K562 (cell line): ENCODE data around the gene IPO11. TPM values are rescaled to one million over a fixed set of nuclear protein-coding genes. Genes with fewer than 3 reads are reported as not detected.

Experiments
- ATAC-seq: fragments of 200-7000 bp; cut with Tn5 transposase; 3 replicates; pipeline ENCODE4 v1.9.1; 2020; ENCODE audit warnings: moderate library complexity
- BruUV-seq: library from RNA; stranded (reverse); fragments of 400-500 nt; replicated peaks from 2 replicates; lab custom pipeline; 2021; lab: Mats Ljungman, UMichigan
- CTCF ChIA-PET: fragments of 300-600 bp; formaldehyde crosslinking; extraction: SDS; loops from one replicate; lab custom pipeline; 2021; ENCODE audit warnings: low intra/inter-chr PET ratio; lab: Yijun Ruan, JAX
- POLR2A ChIA-PET: fragments of 300-600, 350-650 bp; sonication (Branson Sonifier 250); formaldehyde crosslinking; extraction: SDS; loops from one replicate; lab custom pipeline; 2021; ENCODE audit warnings: antibody characterized with exemption, inconsistent platforms; lab: Yijun Ruan, JAX
- DNase-seq, 4 experiments: peaks; one replicate each; pipeline versions ENCODE4 v3.0.0 to v3.0.0-alpha.2; 2011 to 2018; ENCODE audit warnings: low spot score in 3 of 4, mixed read lengths in 3 of 4; ENCODE audit errors: extremely low read depth in 1 of 4
- FAIRE-seq: peaks from 2 replicates; lab custom pipeline; 2011; peaks lifted over from hg19 to GRCh38; lab: Jason Lieb, UNC
- H2AFZ ChIP-seq: 2 replicates; pipeline ENCODE4 v1.6.0; 2011; ENCODE audit warnings: low read depth, low read length, control low read depth, inconsistent platforms
- H3K27ac ChIP-seq: fragments of 200-600 bp; 3 replicates; pipeline ENCODE4 v1.8.0; 2011; ENCODE audit warnings: low read depth, mild to moderate bottlenecking, control low read depth, inconsistent platforms, low read length, moderate library complexity, mixed read lengths; ENCODE audit errors: extremely low read depth
- H3K27me3 ChIP-seq, 2 experiments: fragments of 300-600 bp in 1 of 2; 2 replicates in 1 of 2; 3 replicates in 1 of 2; pipeline versions ENCODE4 v1.6.0 to v1.8.0; 2011; ENCODE audit warnings: inconsistent platforms in 2 of 2, low read length in 2 of 2, mild to moderate bottlenecking in 1 of 2, mixed read lengths in 1 of 2, moderate library complexity in 1 of 2; ENCODE audit not compliant: control insufficient read depth in 2 of 2, insufficient read depth in 2 of 2
- H3K36me3 ChIP-seq: fragments of 300-600 bp; 3 replicates; pipeline ENCODE4 v1.8.0; 2011; ENCODE audit warnings: mild to moderate bottlenecking, low read length, inconsistent platforms; ENCODE audit not compliant: control insufficient read depth, insufficient read depth
- H3K4me1 ChIP-seq, 2 experiments: fragments of 200-600 bp in 1 of 2; replicated peaks in 1 of 2; 2 replicates in 1 of 2; 3 replicates in 1 of 2; pipeline versions ENCODE4 v1.5.1 to v1.8.0; 2011; ENCODE audit warnings: inconsistent platforms in 2 of 2, low read length in 2 of 2, mild to moderate bottlenecking in 1 of 2, mixed read lengths in 1 of 2, moderate library complexity in 1 of 2; ENCODE audit not compliant: control insufficient read depth in 2 of 2, insufficient read depth in 2 of 2
- H3K4me2 ChIP-seq: 2 replicates; pipeline ENCODE4 v1.6.1; 2011; ENCODE audit warnings: low read length, control low read depth, inconsistent platforms, mixed read lengths; ENCODE audit not compliant: insufficient read depth
- H3K4me3 ChIP-seq: fragments of 200-600 bp; sonication (generic), shearing (Covaris generic); 2 replicates; pipeline ENCODE4 v1.5.1; 2016; ENCODE audit warnings: control low read depth, inconsistent platforms
- H3K79me2 ChIP-seq: fragments of 200-600 bp; 3 replicates; pipeline ENCODE4 v1.8.0; 2011; ENCODE audit warnings: low read length, inconsistent platforms; ENCODE audit not compliant: control insufficient read depth, insufficient read depth
- H3K9ac ChIP-seq, 2 experiments: 2 replicates each; pipeline versions ENCODE4 v1.6.0 to v1.6.1; 2011; ENCODE audit warnings: low read depth in 2 of 2, low read length in 2 of 2, control low read depth in 1 of 2, inconsistent platforms in 1 of 2, mild to moderate bottlenecking in 1 of 2, mixed read lengths in 1 of 2; ENCODE audit not compliant: insufficient read depth in 1 of 2
- H3K9me1 ChIP-seq: one replicate; pipeline ENCODE4 v1.6.0; 2011; ENCODE audit warnings: inconsistent platforms, mild to moderate bottlenecking, low read length, moderate library complexity; ENCODE audit not compliant: control insufficient read depth, insufficient read depth
- H3K9me3 ChIP-seq: replicated peaks from 2 replicates; pipeline ENCODE4 v1.5.1; 2011; ENCODE audit warnings: low read depth, low read length, inconsistent platforms; ENCODE audit not compliant: control insufficient read depth, insufficient read depth
- H4K20me1 ChIP-seq: replicated peaks from 2 replicates; pipeline ENCODE4 v1.6.1; 2011; ENCODE audit warnings: low read length, inconsistent platforms, mixed read lengths; ENCODE audit not compliant: control insufficient read depth, insufficient read depth
- CBX1 ChIP-seq: sonication (generic); IDR thresholded peaks from 2 replicates; pipeline ENCODE4 v1.6.1; 2016; ENCODE audit warnings: antibody characterized with exemption, low read depth, mild to moderate bottlenecking
- CREB3 ChIP-seq: fragments of 450-650 bp; conservative IDR thresholded peaks from 2 replicates; pipeline ENCODE4 v1.6.1; 2016; ENCODE audit warnings: missing genetic modification characterization, low read depth, mild to moderate bottlenecking, missing compliant biosample characterization, moderate library complexity
- EGR1 ChIP-seq: fragments of 450-650 bp; conservative IDR thresholded peaks from 2 replicates; pipeline ENCODE4 v1.6.1; 2017; ENCODE audit warnings: mild to moderate bottlenecking
- FOSL1 ChIP-seq: fragments of 200-800 bp; sonication (Bioruptor generic); conservative IDR thresholded peaks from 2 replicates; pipeline ENCODE4 v1.6.1; 2016; ENCODE audit warnings: missing genetic modification characterization, missing compliant biosample characterization
- FOXJ2 ChIP-seq: fragments of 200-800 bp; sonication (Bioruptor generic); IDR thresholded peaks from 2 replicates; pipeline ENCODE4 v1.6.1; 2016; ENCODE audit warnings: missing genetic modification characterization, missing compliant biosample characterization
- SLC30A9 ChIP-seq: fragments of 250-450 bp; sonication (Bioruptor Pico); IDR thresholded peaks from 2 replicates; pipeline ENCODE4 v1.8.0; 2022; ENCODE audit warnings: mild to moderate bottlenecking, moderate library complexity
- SOX6 ChIP-seq: fragments of 450-650 bp; IDR thresholded peaks from 2 replicates; pipeline ENCODE4 v1.6.1; 2014; ENCODE audit warnings: mild to moderate bottlenecking
- TAL1 ChIP-seq: fragments of 450-650 bp; IDR thresholded peaks from 2 replicates; pipeline ENCODE4 v1.6.1; 2016; ENCODE audit warnings: mild to moderate bottlenecking
- ZBTB17 ChIP-seq: fragments of 450-650 bp; formaldehyde crosslinking; IDR thresholded peaks from 2 replicates; pipeline ENCODE4 v1.4.0; 2020; ENCODE audit warnings: mild to moderate bottlenecking
- ZHX1 ChIP-seq: fragments of 150-350 bp; conservative IDR thresholded peaks from 2 replicates; pipeline ENCODE4 v1.6.1; 2014; ENCODE audit warnings: low read length
- ZNF318 ChIP-seq, 2 experiments: fragments of 450-650 bp; IDR thresholded peaks; 2 replicates each; pipeline ENCODE4 v1.6.1; 2016; ENCODE audit warnings: mild to moderate bottlenecking in 2 of 2, borderline replicate concordance in 1 of 2, low read depth in 1 of 2, moderate library complexity in 1 of 2
- WGBS: fragments of 100-300 bp; shearing (Covaris generic); methylation state at CpG from one replicate; pipeline ENCODE4 v1.1.6; 2016; ENCODE audit warnings: low coverage, mixed read lengths; ENCODE audit not compliant: insufficient coverage; ENCODE audit errors: missing lambda C conversion rate; 5-methylcytosine and 5-hydroxymethylcytosine counted together
- in situ Hi-C: fragments of 300-500 bp; cut with MboI; formaldehyde crosslinking; loops from 4 replicates; pipeline ENCODE4 v1.15.0; 2018; ENCODE audit warnings: inconsistent platforms, mixed read lengths
- intact Hi-C: fragments of 100-400 bp; cut with micrococcal nuclease; formaldehyde crosslinking; loops from 2 replicates; pipeline ENCODE4 v1.14.2; 2022
- polyA plus RNA-seq, 8 experiments: library from polyadenylated mRNA; depleted of rRNA in 4 of 8; stranded (reverse) in 5 of 8; unstranded in 3 of 8; fragments of >200 nt; fragmentation: Nextera tagmentation in 2 of 8; fragmentation: Illumina TruSeq in 1 of 8; extraction: Ambion mirVana in 2 of 8; extraction: Trizol in 1 of 8; gene quantifications; 2 replicates each; pipeline versions ENCODE4 v1.2.1 to v1.2.3, GENCODE V29; 2011 to 2014; ENCODE audit warnings: inconsistent platforms in 1 of 8, missing spikeins in 1 of 8
- total RNA-seq, 7 experiments: library from RNA; depleted of rRNA in 6 of 7; stranded (reverse); fragments of >200 nt in 6 of 7; fragmentation: Illumina TruSeq in 2 of 7; extraction: Trizol in 2 of 7; gene quantifications; 2 replicates each; pipeline versions ENCODE4 v1.2.1 to v1.2.3, GENCODE V29; 2011 to 2021; ENCODE audit warnings: low replicate concordance in 1 of 7

Gene IPO11
- total and polyA plus RNA-seq, 9 of the 15 experiments (the other 6 are each of a cell fraction or from before 2014, with no cell fraction given), result 38.7 to 96.0 (median 70.9) TPM

- DNase-seq, result peak in 1 of 4 experiments; percentile 66
- H3K4me2 ChIP-seq, result no peak overlapping the region
- TF ChIP-seq ZBTB17 (CRISPR knock-in tag), result no peak
- no peak for TF ChIP-seq SLC30A9
- peak; percentile 49; the same call in 1 of the 2 replicates for TF ChIP-seq SOX6
- TF ChIP-seq FOXJ2 (tag), result no peak
- TF ChIP-seq ZHX1, result no peak
- TF ChIP-seq EGR1, result peak; percentile 67
- peak; percentile 60; the same call in 1 of the 2 replicates for TF ChIP-seq FOSL1 (tag)
- TF ChIP-seq TAL1, result peak; percentile 32; the same call in 1 of the 2 replicates
- no peak for TF ChIP-seq CREB3 (tag)
- TF ChIP-seq CBX1, result no peak
- no peak for TF ChIP-seq ZNF318 (IDR thresholded peaks at IDR 0.05; ENCODE audit: borderline replicate concordance in 1 of 2, low read depth in 1 of 2)
These were observed 62.5 kb downstream of the IPO11 start for GRCh38 chr5:62475072-62475471.

More at GRCh38 chr5:62475072-62475471, 62.5 kb downstream of the IPO11 start:
- H4K20me1 ChIP-seq, result no peaks in the 10 kb centered on the region
- no peak overlapping the region for H3K9ac ChIP-seq
- no peak for FAIRE-seq
- ChIA-PET POLR2A (interaction anchor here (1.1 kb wide), 1 partner anchor 10 kb away, joined by 3 read pairs; no protein-coding TSS in a partner anchor), CTCF (no interaction called here)
- peak overlapping the region; percentile 26; the same call in 2 of the 3 replicates for H3K27ac ChIP-seq
- H3K9me3 ChIP-seq, result no peaks in the 10 kb centered on the region
- peaks cover 4% of the 10 kb centered on the region; the same call in 1 of the 3 replicates for H3K79me2 ChIP-seq
- H3K4me3 ChIP-seq, result no peak overlapping the region
- H3K36me3 ChIP-seq, result peaks cover 57% of the 10 kb centered on the region
- ATAC-seq, result peak; percentile 76
- H3K27me3 ChIP-seq, result no peaks in the 10 kb centered on the region
- no peaks in the 10 kb centered on the region for H3K9me1 ChIP-seq
- in situ Hi-C loops, result no loop called here
- H3K4me1 ChIP-seq, result peaks cover 0 to 5% of the 10 kb centered on the region in 2 experiments; a peak in 1 of 5 replicates
- intact Hi-C loops, result no loop called here
- no TSS peak for BruUV-seq
- WGBS, result 44% methylated on average over 9 of the region's 9 CpGs
- no peak overlapping the region for H2AFZ ChIP-seq
